Calu3 (cell line): ENCODE results near the gene TMPRSS5. TPM values are rescaled to one million over a fixed set of nuclear protein-coding genes. Genes with fewer than 3 reads are reported as not detected.
"Not testable (repeated sequence)": the region's sequence is repeated elsewhere in the genome, so short reads cannot be mapped to it uniquely, and the experiment has no call there.

ENCODE experiments used
- BruUV-seq: library from RNA; stranded (reverse); fragments of 400-500 nt; replicated peaks from 2 replicates; lab custom pipeline; 2021; lab: Mats Ljungman, UMichigan
- CTCF ChIA-PET: fragments of 300-600 bp; sonication (Branson Sonifier 250); formaldehyde crosslinking; loops from one replicate; lab custom pipeline; 2022; ENCODE audit warnings: antibody characterized with exemption; lab: Charles Lee
- DNase-seq: peaks from one replicate; pipeline ENCODE4 v3.0.0; 2022
- H3K27ac Mint-ChIP-seq: one replicate; pipeline ENCODE4 v1.8.0; 2022; ENCODE audit warnings: mixed read lengths; ENCODE audit not compliant: unreplicated experiment
- H3K27me3 Mint-ChIP-seq: one replicate; pipeline ENCODE4 v1.8.0; 2022; ENCODE audit warnings: mixed read lengths; ENCODE audit not compliant: unreplicated experiment
- H3K36me3 Mint-ChIP-seq: one replicate; pipeline ENCODE4 v1.8.0; 2022; ENCODE audit warnings: mild to moderate bottlenecking, moderate library complexity, mixed read lengths; ENCODE audit not compliant: insufficient read depth, unreplicated experiment
- H3K4me1 Mint-ChIP-seq: one replicate; pipeline ENCODE4 v1.8.0; 2022; ENCODE audit warnings: mild to moderate bottlenecking, low read depth, mixed read lengths; ENCODE audit not compliant: unreplicated experiment
- H3K4me3 Mint-ChIP-seq: one replicate; pipeline ENCODE4 v1.8.0; 2022; ENCODE audit warnings: mild to moderate bottlenecking, low read depth, moderate library complexity, mixed read lengths; ENCODE audit not compliant: unreplicated experiment
- H3K9me3 Mint-ChIP-seq: one replicate; pipeline ENCODE4 v1.8.0; 2022; ENCODE audit warnings: low read depth, mixed read lengths; ENCODE audit not compliant: unreplicated experiment
- CTCF ChIP-seq: fragments of 200-600 bp; IDR thresholded peaks from one replicate; pipeline ENCODE4 v1.8.0; 2022; ENCODE audit warnings: antibody characterized with exemption; ENCODE audit not compliant: unreplicated experiment
- intact Hi-C: fragments of 100-400 bp; cut with micrococcal nuclease; formaldehyde crosslinking; loops from one replicate; pipeline ENCODE4 v1.10.0; 2022; ENCODE audit not compliant: unreplicated experiment
- total RNA-seq: library from RNA; stranded (reverse); gene quantifications from 2 replicates; pipeline ENCODE4 v1.2.3, GENCODE V29; 2022

The TMPRSS5 gene
- total RNA-seq, 1 experiment from 2014 or later, result 9.6 TPM

- intact Hi-C loops, result no loop called here
- Mint-ChIP-seq H3K27ac (no peak overlapping the region), H3K4me3 (no peak overlapping the region), H3K9me3 (no peaks in the 10 kb centered on the region), H3K27me3 (no peaks in the 10 kb centered on the region), H3K36me3 (no peaks in the 10 kb centered on the region), H3K4me1 (peaks cover 21% of the 10 kb centered on the region)
- no peak for DNase-seq
- BruUV-seq, result no TSS peak
- CTCF ChIA-PET, result no interaction called here
- no peak for TF ChIP-seq CTCF
Measured at GRCh38 chr11:113722221-113722620, 16.1 kb upstream of the TMPRSS5 start.

GRCh38 chr11:113721462-113722066 is 15.5 kb upstream of the TMPRSS5 start:
- CTCF ChIA-PET, result no interaction called here
- H3K27ac Mint-ChIP-seq, result no peak overlapping the region
- H3K4me1 Mint-ChIP-seq, result peaks cover 20% of the 10 kb centered on the region
- no peaks in the 10 kb centered on the region for H3K36me3 Mint-ChIP-seq
- H3K9me3 Mint-ChIP-seq, result no peaks in the 10 kb centered on the region
- no peaks in the 10 kb centered on the region for H3K27me3 Mint-ChIP-seq
- DNase-seq, result no peak
- no peak overlapping the region for H3K4me3 Mint-ChIP-seq
- BruUV-seq, result no TSS peak
- intact Hi-C loops, result no loop called here
- no peak for TF ChIP-seq CTCF

- H3K27me3 Mint-ChIP-seq, intact Hi-C loops, DNase-seq, H3K9me3 Mint-ChIP-seq, H3K27ac Mint-ChIP-seq, CTCF ChIA-PET, H3K4me3 Mint-ChIP-seq, H3K4me1 Mint-ChIP-seq, BruUV-seq, H3K36me3 Mint-ChIP-seq: not testable (repeated sequence)
Measured at GRCh38 chr11:113720478-113720877, 14.4 kb upstream of the TMPRSS5 start.

GRCh38 chr11:113715882-113716625 is 9.9 kb upstream of the TMPRSS5 start:
- Mint-ChIP-seq H3K27ac (no peak overlapping the region), H3K27me3 (no peaks in the 10 kb centered on the region), H3K4me3 (no peak overlapping the region), H3K36me3 (no peaks in the 10 kb centered on the region), H3K9me3 (peaks cover 2% of the 10 kb centered on the region), H3K4me1 (no peaks in the 10 kb centered on the region)
- CTCF ChIA-PET, result no interaction called here
- no peak for TF ChIP-seq CTCF
- intact Hi-C loops, result no loop called here
- no TSS peak for BruUV-seq
- no peak for DNase-seq

- Mint-ChIP-seq H3K4me1 (no peaks in the 10 kb centered on the region), H3K27me3 (no peaks in the 10 kb centered on the region), H3K4me3 (no peak overlapping the region), H3K36me3 (no peaks in the 10 kb centered on the region), H3K9me3 (peaks cover 2% of the 10 kb centered on the region), H3K27ac (no peak overlapping the region)
- CTCF ChIA-PET, result no interaction called here
- intact Hi-C loops, result no loop called here
- no TSS peak for BruUV-seq
- DNase-seq, result no peak
- TF ChIP-seq CTCF, result no peak
Measured at GRCh38 chr11:113715273-113715672, 9.2 kb upstream of the TMPRSS5 start.
